WTC11 (cell line): ENCODE results near the gene DIP2A. TPM values are rescaled to one million over a fixed set of nuclear protein-coding genes. Genes with fewer than 3 reads are reported as not detected.

Experiments used
- ATAC-seq: fragments of 200-7000 bp; cut with Tn5 transposase; 2 replicates; pipeline ENCODE4 v1.10.0; 2021; ENCODE audit warnings: mild to moderate bottlenecking, moderate library complexity
- CTCF ChIA-PET: fragments of 300-600 bp; sonication (Branson Sonifier 250); formaldehyde crosslinking; loops from one replicate; lab custom pipeline; 2021; ENCODE audit warnings: antibody characterized with exemption; lab: Charles Lee
- POLR2A ChIA-PET: fragments of 350-600 bp; sonication (Branson Sonifier 250); formaldehyde crosslinking; loops from one replicate; lab custom pipeline; 2021; ENCODE audit warnings: antibody characterized with exemption; lab: Charles Lee
- DNase-seq: peaks from one replicate; pipeline ENCODE4 v3.0.0; 2021; ENCODE audit warnings: low spot score
- H3K27ac Mint-ChIP-seq: 2 replicates; pipeline ENCODE4 v1.8.0; 2021; ENCODE audit warnings: mixed read lengths
- H3K27me3 Mint-ChIP-seq: 2 replicates; pipeline ENCODE4 v1.8.0; 2021; ENCODE audit warnings: low read depth, mild to moderate bottlenecking, moderate library complexity, mixed read lengths
- H3K36me3 Mint-ChIP-seq: 2 replicates; pipeline ENCODE4 v1.8.0; 2021; ENCODE audit warnings: mixed read lengths
- H3K4me1 Mint-ChIP-seq: 2 replicates; pipeline ENCODE4 v1.8.0; 2022; ENCODE audit warnings: mixed read lengths
- H3K4me3 Mint-ChIP-seq: 2 replicates; pipeline ENCODE4 v1.8.0; 2021; ENCODE audit warnings: mild to moderate bottlenecking, moderate library complexity, mixed read lengths
- H3K9me3 Mint-ChIP-seq: 2 replicates; pipeline ENCODE4 v1.8.0; 2021; ENCODE audit warnings: mixed read lengths
- CREM ChIP-seq: sonication (generic); formaldehyde crosslinking; IDR thresholded peaks from 2 replicates; pipeline ENCODE4 v1.8.1; 2022; ENCODE audit warnings: mild to moderate bottlenecking, missing genetic modification reagents, moderate library complexity
- GTF2I ChIP-seq: fragments of 250-450 bp; sonication (Bioruptor Pico); conservative IDR thresholded peaks from 2 replicates; pipeline ENCODE4 v1.4.0; 2021; ENCODE audit warnings: mild to moderate bottlenecking
- JAZF1 ChIP-seq: fragments of 250-450 bp; sonication (Bioruptor Pico); IDR thresholded peaks from 2 replicates; pipeline ENCODE4 v1.9.0; 2021; ENCODE audit warnings: moderate library complexity, mild to moderate bottlenecking, inconsistent platforms
- KAT7 ChIP-seq: sonication (generic); formaldehyde crosslinking; IDR thresholded peaks from 2 replicates; pipeline ENCODE4 v1.8.1; 2023; ENCODE audit warnings: missing genetic modification reagents, mild to moderate bottlenecking, borderline replicate concordance
- MXD4 ChIP-seq: fragments of 250-450 bp; sonication (Bioruptor Pico); IDR thresholded peaks from 2 replicates; pipeline ENCODE4 v1.8.0; 2021; ENCODE audit warnings: mild to moderate bottlenecking, moderate library complexity, borderline replicate concordance
- MYBL2 ChIP-seq: sonication (generic); formaldehyde crosslinking; IDR thresholded peaks from 2 replicates; pipeline ENCODE4 v1.8.1; 2023; ENCODE audit warnings: mild to moderate bottlenecking, moderate library complexity, missing genetic modification reagents
- NFATC4 ChIP-seq: fragments of 250-450 bp; sonication (Bioruptor Pico); IDR thresholded peaks from 2 replicates; pipeline ENCODE4 v1.9.0; 2021; ENCODE audit warnings: mild to moderate bottlenecking
- PRRX2 ChIP-seq: fragments of 250-450 bp; sonication (Bioruptor Pico); IDR thresholded peaks from 2 replicates; pipeline ENCODE4 v1.8.0; 2021; ENCODE audit warnings: mild to moderate bottlenecking
- SOX15 ChIP-seq: fragments of 250-450 bp; sonication (Bioruptor Pico); IDR thresholded peaks from 2 replicates; pipeline ENCODE4 v1.9.0; 2021; ENCODE audit warnings: mild to moderate bottlenecking
- ZBTB21 ChIP-seq: sonication (generic); formaldehyde crosslinking; IDR thresholded peaks from 2 replicates; pipeline ENCODE4 v1.8.1; 2023; ENCODE audit warnings: mild to moderate bottlenecking, missing genetic modification reagents, borderline replicate concordance
- ZNF219 ChIP-seq: sonication (generic); formaldehyde crosslinking; IDR thresholded peaks from 2 replicates; pipeline ENCODE4 v1.8.0; 2023; ENCODE audit warnings: missing genetic modification reagents, mild to moderate bottlenecking, borderline replicate concordance
- ZNF396 ChIP-seq: fragments of 250-450 bp; sonication (Bioruptor Pico); IDR thresholded peaks from 2 replicates; pipeline ENCODE4 v1.8.0; 2021; ENCODE audit warnings: mild to moderate bottlenecking, moderate library complexity, borderline replicate concordance
- ZNF423 ChIP-seq: fragments of 250-450 bp; sonication (Bioruptor Pico); IDR thresholded peaks from 2 replicates; pipeline ENCODE4 v2.1.2; 2022; ENCODE audit warnings: mild to moderate bottlenecking, moderate library complexity
- total RNA-seq: library from RNA; stranded (reverse); gene quantifications from 3 replicates; pipeline ENCODE4 v1.2.3, GENCODE V29; 2021
- TF ChIP-seq, protein P1 (sequence below): sonication (generic); formaldehyde crosslinking; IDR thresholded peaks from 2 replicates; pipeline ENCODE4 v1.8.1; 2023; ENCODE audit warnings: mild to moderate bottlenecking, missing genetic modification reagents
- TF ChIP-seq, protein P2 (sequence below): sonication (generic); formaldehyde crosslinking; IDR thresholded peaks from 2 replicates; pipeline ENCODE4 v1.8.1; 2023; ENCODE audit warnings: mild to moderate bottlenecking, moderate library complexity, missing genetic modification reagents
- TF ChIP-seq, protein P3 (sequence below): sonication (generic); formaldehyde crosslinking; IDR thresholded peaks from 2 replicates; pipeline ENCODE4 v1.8.0; 2022; ENCODE audit warnings: mild to moderate bottlenecking, missing genetic modification reagents
- TF ChIP-seq, protein P4 (sequence below): sonication (generic); formaldehyde crosslinking; IDR thresholded peaks from 2 replicates; pipeline ENCODE4 v1.8.1; 2023; ENCODE audit warnings: mild to moderate bottlenecking, missing genetic modification reagents, moderate library complexity
- TF ChIP-seq, protein P5 (sequence below): fragments of 250-450 bp; sonication (Bioruptor Pico); IDR thresholded peaks from 2 replicates; pipeline ENCODE4 v1.9.0; 2021; ENCODE audit warnings: mild to moderate bottlenecking, borderline replicate concordance
- TF ChIP-seq, protein P6 (sequence below): sonication (generic); formaldehyde crosslinking; IDR thresholded peaks from 2 replicates; pipeline ENCODE4 v1.8.0; 2022; ENCODE audit warnings: mild to moderate bottlenecking, missing genetic modification reagents
- TF ChIP-seq, protein P7 (sequence below): sonication (generic); formaldehyde crosslinking; IDR thresholded peaks from 2 replicates; pipeline ENCODE4 v1.8.1; 2023; ENCODE audit warnings: mild to moderate bottlenecking, missing genetic modification reagents

DIP2A gene
- total RNA-seq, 1 experiment from 2014 or later: 39.4 TPM

DNA sequence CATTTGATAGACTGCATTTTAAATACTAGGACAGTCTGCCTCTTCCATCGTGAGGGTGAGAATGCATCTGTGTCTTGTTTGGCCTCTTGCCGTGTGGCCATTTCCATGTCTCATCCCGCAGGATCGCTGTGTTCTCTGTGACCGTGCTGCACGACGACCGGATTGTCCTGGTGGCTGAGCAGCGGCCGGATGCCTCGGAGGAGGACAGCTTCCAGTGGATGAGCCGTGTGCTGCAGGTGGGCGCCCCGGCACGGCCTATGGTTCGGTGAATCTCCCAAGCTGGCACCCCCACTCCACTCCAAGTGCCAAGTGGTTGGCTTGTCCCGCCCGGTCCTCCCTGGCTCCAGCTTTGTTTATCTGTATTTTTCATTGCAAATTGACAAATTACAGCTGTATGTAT lies 91.0 kb downstream of the DIP2A start (continued):
- TF ChIP-seq, protein P1, sequence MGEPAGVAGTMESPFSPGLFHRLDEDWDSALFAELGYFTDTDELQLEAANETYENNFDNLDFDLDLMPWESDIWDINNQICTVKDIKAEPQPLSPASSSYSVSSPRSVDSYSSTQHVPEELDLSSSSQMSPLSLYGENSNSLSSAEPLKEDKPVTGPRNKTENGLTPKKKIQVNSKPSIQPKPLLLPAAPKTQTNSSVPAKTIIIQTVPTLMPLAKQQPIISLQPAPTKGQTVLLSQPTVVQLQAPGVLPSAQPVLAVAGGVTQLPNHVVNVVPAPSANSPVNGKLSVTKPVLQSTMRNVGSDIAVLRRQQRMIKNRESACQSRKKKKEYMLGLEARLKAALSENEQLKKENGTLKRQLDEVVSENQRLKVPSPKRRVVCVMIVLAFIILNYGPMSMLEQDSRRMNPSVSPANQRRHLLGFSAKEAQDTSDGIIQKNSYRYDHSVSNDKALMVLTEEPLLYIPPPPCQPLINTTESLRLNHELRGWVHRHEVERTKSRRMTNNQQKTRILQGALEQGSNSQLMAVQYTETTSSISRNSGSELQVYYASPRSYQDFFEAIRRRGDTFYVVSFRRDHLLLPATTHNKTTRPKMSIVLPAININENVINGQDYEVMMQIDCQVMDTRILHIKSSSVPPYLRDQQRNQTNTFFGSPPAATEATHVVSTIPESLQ: no peak
- TF ChIP-seq, protein P2, sequence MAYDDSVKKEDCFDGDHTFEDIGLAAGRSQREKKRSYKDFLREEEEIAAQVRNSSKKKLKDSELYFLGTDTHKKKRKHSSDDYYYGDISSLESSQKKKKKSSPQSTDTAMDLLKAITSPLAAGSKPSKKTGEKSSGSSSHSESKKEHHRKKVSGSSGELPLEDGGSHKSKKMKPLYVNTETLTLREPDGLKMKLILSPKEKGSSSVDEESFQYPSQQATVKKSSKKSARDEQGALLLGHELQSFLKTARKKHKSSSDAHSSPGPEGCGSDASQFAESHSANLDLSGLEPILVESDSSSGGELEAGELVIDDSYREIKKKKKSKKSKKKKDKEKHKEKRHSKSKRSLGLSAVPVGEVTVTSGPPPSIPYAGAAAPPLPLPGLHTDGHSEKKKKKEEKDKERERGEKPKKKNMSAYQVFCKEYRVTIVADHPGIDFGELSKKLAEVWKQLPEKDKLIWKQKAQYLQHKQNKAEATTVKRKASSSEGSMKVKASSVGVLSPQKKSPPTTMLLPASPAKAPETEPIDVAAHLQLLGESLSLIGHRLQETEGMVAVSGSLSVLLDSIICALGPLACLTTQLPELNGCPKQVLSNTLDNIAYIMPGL: no peak
- TF ChIP-seq MXD4: no peak
- TF ChIP-seq, protein P3, sequence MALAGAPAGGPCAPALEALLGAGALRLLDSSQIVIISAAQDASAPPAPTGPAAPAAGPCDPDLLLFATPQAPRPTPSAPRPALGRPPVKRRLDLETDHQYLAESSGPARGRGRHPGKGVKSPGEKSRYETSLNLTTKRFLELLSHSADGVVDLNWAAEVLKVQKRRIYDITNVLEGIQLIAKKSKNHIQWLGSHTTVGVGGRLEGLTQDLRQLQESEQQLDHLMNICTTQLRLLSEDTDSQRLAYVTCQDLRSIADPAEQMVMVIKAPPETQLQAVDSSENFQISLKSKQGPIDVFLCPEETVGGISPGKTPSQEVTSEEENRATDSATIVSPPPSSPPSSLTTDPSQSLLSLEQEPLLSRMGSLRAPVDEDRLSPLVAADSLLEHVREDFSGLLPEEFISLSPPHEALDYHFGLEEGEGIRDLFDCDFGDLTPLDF (CRISPR knock-in tag): no peak
- no peak for TF ChIP-seq ZNF396

DNA sequence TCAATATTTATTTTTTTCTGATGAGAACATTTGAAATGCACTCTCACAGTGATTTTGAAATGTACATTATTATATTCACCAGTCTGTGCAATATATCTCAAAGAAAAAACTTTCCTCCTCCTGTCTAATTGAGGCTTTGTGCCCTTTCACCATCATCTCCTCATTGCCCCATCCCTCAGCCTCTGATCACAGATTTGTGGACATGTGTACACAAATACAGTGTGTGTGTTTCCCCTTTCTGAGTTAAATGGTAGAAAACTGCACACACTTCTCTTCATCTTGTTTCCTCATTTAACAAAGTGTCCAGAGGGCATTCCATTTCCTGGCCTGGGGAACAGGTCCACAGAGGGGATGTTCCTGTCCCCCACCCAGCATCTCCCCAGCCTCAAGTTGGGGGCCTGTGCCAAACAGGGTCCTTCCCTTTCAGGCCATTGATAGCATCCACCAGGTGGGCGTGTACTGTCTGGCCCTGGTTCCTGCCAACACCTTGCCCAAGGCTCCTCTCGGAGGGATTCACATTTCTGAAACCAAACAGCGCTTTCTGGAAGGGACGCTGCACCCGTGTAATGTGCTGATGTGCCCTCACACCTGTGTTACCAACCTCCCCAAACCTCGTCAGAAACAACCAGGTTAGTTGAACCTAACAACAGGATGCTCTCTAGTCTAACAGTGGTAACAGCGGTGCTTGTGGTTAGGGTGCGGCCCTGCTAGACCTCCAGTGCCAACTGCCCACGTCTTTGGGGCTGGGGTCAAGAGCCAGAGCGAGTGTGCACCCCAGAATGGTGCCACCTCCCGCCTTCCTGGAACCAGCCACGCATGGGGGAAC lies 91.6 kb downstream of the DIP2A start:
- no peak for DNase-seq

DNA sequence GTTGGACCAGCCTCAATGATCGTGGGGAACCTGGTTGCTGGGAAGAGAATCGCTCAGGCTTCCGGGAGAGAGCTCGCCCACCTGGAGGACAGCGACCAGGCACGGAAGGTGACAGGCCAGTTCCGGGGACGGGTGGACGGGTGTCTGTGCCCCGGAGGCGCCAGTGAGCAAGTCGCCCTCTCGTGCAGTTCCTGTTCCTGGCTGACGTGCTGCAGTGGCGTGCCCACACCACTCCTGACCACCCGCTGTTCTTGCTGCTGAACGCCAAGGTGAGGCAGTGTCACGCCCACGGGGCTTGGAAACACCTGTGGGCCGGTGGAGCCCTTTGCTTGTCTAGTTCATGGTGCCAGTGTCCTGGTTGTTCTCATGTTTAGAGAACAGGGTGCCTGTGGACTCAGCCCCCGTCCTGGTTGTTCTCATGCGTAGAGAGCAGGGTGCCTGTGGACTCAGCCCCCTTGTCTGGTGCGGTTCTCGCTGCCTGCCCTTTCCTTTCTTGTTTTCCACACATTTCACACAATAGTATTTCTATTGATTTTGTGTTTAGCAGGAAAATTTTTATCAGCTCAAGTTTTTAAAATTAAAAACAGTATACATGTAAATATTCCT lies 93.0 kb downstream of the DIP2A start:
- POLR2A ChIA-PET: no interaction called here
- H3K27ac Mint-ChIP-seq: no peak overlapping the region
- no peaks in the 10 kb centered on the region for H3K4me1 Mint-ChIP-seq
- peak; percentile 35 for DNase-seq
- peaks cover 23% of the 10 kb centered on the region for H3K36me3 Mint-ChIP-seq
- ATAC-seq: peak; percentile 46
- H3K9me3 Mint-ChIP-seq: no peaks in the 10 kb centered on the region
- no peaks in the 10 kb centered on the region for H3K27me3 Mint-ChIP-seq
- H3K4me3 Mint-ChIP-seq: no peak overlapping the region
- CTCF ChIA-PET: interaction anchor here (0.6 to 1.3 kb wide), 2 partner anchors 83 to 88 kb away, joined by 3 to 4 read pairs; no protein-coding TSS in a partner anchor
- TF ChIP-seq PRRX2 (CRISPR knock-in tag) (no peak), JAZF1 (no peak)
- TF ChIP-seq, protein P4, sequence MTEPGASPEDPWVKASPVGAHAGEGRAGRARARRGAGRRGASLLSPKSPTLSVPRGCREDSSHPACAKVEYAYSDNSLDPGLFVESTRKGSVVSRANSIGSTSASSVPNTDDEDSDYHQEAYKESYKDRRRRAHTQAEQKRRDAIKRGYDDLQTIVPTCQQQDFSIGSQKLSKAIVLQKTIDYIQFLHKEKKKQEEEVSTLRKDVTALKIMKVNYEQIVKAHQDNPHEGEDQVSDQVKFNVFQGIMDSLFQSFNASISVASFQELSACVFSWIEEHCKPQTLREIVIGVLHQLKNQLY (CRISPR knock-in tag): no peak
- TF ChIP-seq, protein P5, sequence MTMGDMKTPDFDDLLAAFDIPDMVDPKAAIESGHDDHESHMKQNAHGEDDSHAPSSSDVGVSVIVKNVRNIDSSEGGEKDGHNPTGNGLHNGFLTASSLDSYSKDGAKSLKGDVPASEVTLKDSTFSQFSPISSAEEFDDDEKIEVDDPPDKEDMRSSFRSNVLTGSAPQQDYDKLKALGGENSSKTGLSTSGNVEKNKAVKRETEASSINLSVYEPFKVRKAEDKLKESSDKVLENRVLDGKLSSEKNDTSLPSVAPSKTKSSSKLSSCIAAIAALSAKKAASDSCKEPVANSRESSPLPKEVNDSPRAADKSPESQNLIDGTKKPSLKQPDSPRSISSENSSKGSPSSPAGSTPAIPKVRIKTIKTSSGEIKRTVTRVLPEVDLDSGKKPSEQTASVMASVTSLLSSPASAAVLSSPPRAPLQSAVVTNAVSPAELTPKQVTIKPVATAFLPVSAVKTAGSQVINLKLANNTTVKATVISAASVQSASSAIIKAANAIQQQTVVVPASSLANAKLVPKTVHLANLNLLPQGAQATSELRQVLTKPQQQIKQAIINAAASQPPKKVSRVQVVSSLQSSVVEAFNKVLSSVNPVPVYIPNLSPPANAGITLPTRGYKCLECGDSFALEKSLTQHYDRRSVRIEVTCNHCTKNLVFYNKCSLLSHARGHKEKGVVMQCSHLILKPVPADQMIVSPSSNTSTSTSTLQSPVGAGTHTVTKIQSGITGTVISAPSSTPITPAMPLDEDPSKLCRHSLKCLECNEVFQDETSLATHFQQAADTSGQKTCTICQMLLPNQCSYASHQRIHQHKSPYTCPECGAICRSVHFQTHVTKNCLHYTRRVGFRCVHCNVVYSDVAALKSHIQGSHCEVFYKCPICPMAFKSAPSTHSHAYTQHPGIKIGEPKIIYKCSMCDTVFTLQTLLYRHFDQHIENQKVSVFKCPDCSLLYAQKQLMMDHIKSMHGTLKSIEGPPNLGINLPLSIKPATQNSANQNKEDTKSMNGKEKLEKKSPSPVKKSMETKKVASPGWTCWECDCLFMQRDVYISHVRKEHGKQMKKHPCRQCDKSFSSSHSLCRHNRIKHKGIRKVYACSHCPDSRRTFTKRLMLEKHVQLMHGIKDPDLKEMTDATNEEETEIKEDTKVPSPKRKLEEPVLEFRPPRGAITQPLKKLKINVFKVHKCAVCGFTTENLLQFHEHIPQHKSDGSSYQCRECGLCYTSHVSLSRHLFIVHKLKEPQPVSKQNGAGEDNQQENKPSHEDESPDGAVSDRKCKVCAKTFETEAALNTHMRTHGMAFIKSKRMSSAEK (CRISPR knock-in tag): no peak

More for the DNA sequence above, 91.6 kb downstream of the DIP2A start:
- no peak for ATAC-seq
- no peak for TF ChIP-seq KAT7
- TF ChIP-seq MYBL2 (CRISPR knock-in tag): no peak
- TF ChIP-seq, protein P6, sequence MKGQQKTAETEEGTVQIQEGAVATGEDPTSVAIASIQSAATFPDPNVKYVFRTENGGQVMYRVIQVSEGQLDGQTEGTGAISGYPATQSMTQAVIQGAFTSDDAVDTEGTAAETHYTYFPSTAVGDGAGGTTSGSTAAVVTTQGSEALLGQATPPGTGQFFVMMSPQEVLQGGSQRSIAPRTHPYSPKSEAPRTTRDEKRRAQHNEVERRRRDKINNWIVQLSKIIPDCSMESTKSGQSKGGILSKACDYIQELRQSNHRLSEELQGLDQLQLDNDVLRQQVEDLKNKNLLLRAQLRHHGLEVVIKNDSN (CRISPR knock-in tag): no peak
- no peak for TF ChIP-seq GTF2I (CRISPR knock-in tag)
- no peak for TF ChIP-seq SOX15 (CRISPR knock-in tag)
- TF ChIP-seq, protein P7, sequence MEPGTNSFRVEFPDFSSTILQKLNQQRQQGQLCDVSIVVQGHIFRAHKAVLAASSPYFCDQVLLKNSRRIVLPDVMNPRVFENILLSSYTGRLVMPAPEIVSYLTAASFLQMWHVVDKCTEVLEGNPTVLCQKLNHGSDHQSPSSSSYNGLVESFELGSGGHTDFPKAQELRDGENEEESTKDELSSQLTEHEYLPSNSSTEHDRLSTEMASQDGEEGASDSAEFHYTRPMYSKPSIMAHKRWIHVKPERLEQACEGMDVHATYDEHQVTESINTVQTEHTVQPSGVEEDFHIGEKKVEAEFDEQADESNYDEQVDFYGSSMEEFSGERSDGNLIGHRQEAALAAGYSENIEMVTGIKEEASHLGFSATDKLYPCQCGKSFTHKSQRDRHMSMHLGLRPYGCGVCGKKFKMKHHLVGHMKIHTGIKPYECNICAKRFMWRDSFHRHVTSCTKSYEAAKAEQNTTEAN: no peak
- no peak for TF ChIP-seq NFATC4
- TF ChIP-seq ZNF423 (CRISPR knock-in tag): no peak
- no peak for TF ChIP-seq CREM (CRISPR knock-in tag)
- TF ChIP-seq ZNF219: no peak
- no peak for TF ChIP-seq ZBTB21
- H3K4me3 Mint-ChIP-seq: no peak overlapping the region
- ChIA-PET CTCF (no interaction called here), POLR2A (no interaction called here)
- peaks cover 23% of the 10 kb centered on the region for H3K36me3 Mint-ChIP-seq
- no peaks in the 10 kb centered on the region for H3K27me3 Mint-ChIP-seq
- H3K27ac Mint-ChIP-seq: no peak overlapping the region
- no peaks in the 10 kb centered on the region for H3K9me3 Mint-ChIP-seq
- H3K4me1 Mint-ChIP-seq: no peaks in the 10 kb centered on the region
